ENCODE measurements around the gene TMC4. TPM values are rescaled to one million over a fixed set of nuclear protein-coding genes. Genes with fewer than 3 reads are reported as not detected.

The TMC4 gene
- total and polyA plus RNA-seq, 4 donors: 26.1 to 81.0 (median 33.9) TPM

DNA sequence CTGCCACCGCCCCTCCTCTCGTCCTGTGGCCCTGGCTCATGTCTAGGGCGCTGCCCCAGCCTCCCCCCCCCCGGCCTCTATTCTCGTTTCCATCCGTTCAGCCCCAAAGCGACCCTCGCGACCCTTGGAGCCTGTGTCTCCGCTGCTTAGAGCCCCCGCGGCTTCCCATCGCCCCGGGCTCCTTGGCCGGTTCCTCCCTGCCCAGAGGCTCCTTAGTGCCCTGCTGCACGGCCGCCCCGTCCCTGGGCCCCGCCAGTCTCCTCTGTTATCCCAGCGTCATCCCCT, 44.6 kb downstream of the TMC4 start:
- ATAC-seq (ENCODE audit: insufficient read depth, low FRiP score): no peak
- no peak for DNase-seq
- 93 to 95% methylated on average over 20 of the region's 20 CpGs for WGBS, 2 donors
- Histone ChIP-seq H3K9me3 (ENCODE audit: control insufficient read depth in 4 of 4, insufficient read depth in 3 of 4, low read length in 3 of 4) (no peaks in the 10 kb centered on the region), H3K27me3 (ENCODE audit: control insufficient read depth in 3 of 3, insufficient read depth in 3 of 3, low read length in 2 of 3) (no peaks in the 10 kb centered on the region), H3K4me3 (no peak overlapping the region), H3K9ac (ENCODE audit: insufficient read depth in 1 of 2, low read length in 2 of 2) (no peak overlapping the region), H3K27ac (ENCODE audit: low read depth in 1 of 2, low read length in 1 of 2) (no peak overlapping the region), H3K4me1 (ENCODE audit: control insufficient read depth in 5 of 5, insufficient read depth in 5 of 5, low read length in 5 of 5) (no peaks in the 10 kb centered on the region), H3K36me3 (ENCODE audit: control insufficient read depth in 4 of 4, insufficient read depth in 4 of 4, low read length in 4 of 4) (peaks cover 13 to 75% (median 29%) of the 10 kb centered on the region in 4 donors)
- TF ChIP-seq, protein P1, sequence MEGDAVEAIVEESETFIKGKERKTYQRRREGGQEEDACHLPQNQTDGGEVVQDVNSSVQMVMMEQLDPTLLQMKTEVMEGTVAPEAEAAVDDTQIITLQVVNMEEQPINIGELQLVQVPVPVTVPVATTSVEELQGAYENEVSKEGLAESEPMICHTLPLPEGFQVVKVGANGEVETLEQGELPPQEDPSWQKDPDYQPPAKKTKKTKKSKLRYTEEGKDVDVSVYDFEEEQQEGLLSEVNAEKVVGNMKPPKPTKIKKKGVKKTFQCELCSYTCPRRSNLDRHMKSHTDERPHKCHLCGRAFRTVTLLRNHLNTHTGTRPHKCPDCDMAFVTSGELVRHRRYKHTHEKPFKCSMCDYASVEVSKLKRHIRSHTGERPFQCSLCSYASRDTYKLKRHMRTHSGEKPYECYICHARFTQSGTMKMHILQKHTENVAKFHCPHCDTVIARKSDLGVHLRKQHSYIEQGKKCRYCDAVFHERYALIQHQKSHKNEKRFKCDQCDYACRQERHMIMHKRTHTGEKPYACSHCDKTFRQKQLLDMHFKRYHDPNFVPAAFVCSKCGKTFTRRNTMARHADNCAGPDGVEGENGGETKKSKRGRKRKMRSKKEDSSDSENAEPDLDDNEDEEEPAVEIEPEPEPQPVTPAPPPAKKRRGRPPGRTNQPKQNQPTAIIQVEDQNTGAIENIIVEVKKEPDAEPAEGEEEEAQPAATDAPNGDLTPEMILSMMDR (IDR thresholded peaks at IDR 0.05; ENCODE audit: control extremely low read depth, extremely low read depth): no peak

DNA sequence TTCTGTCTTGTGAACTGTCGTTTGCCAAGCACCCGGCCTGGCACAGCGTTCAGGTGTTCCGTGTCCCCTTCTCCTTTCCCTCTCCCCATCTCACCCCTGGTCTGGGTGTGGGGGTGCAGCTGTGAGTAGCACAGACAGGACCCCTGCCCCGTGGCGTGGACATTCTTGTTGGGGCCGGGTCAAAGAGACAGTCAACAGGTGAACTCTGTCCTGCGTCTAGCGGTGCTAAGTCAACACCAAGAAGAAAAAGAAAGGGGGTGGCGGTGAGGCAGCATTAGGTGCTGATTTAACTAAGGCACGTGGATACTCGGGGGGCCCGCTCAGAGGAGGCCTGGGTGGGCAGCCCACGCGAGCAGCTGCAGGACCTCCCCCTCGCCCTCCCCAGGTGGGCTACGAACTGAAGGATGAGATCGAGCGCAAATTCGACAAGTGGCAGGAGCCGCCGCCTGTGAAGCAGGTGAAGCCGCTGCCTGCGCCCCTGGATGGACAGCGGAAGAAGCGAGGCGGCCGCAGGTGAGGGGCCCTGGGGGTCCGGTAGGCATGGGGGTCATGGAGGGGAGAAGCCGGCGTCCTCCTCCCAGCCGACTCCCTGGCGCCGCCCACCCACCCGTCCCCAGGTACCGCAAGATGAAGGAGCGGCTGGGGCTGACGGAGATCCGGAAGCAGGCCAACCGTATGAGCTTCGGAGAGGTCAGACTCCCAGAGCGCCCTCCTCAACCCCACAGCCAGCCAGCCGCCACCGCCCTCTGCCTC, 45.1 kb downstream of the TMC4 start:
- no peaks in the 10 kb centered on the region for H3K4me1 ChIP-seq (ENCODE audit: control insufficient read depth in 5 of 5, insufficient read depth in 5 of 5, low read length in 5 of 5)
- no peak overlapping the region for H3K4me3 ChIP-seq
- WGBS, 2 donors: 93 to 94% methylated on average over 44 of the region's 44 CpGs
- DNase-seq (no peak), ATAC-seq (ENCODE audit: insufficient read depth, low FRiP score) (no peak)
- H3K9ac ChIP-seq (ENCODE audit: insufficient read depth in 1 of 2, low read length in 2 of 2): no peak overlapping the region
- H3K27ac ChIP-seq (ENCODE audit: low read depth in 1 of 2, low read length in 1 of 2): no peak overlapping the region
- H3K36me3 ChIP-seq (ENCODE audit: control insufficient read depth in 4 of 4, insufficient read depth in 4 of 4, low read length in 4 of 4): peaks cover 13 to 80% (median 29%) of the 10 kb centered on the region in 4 donors
- H3K27me3 ChIP-seq (ENCODE audit: control insufficient read depth in 3 of 3, insufficient read depth in 3 of 3, low read length in 2 of 3): no peaks in the 10 kb centered on the region
- TF ChIP-seq, protein P1 (IDR thresholded peaks at IDR 0.05; ENCODE audit: control extremely low read depth, extremely low read depth): no peak
- no peaks in the 10 kb centered on the region for H3K9me3 ChIP-seq (ENCODE audit: control insufficient read depth in 4 of 4, insufficient read depth in 3 of 4, low read length in 3 of 4)

DNA sequence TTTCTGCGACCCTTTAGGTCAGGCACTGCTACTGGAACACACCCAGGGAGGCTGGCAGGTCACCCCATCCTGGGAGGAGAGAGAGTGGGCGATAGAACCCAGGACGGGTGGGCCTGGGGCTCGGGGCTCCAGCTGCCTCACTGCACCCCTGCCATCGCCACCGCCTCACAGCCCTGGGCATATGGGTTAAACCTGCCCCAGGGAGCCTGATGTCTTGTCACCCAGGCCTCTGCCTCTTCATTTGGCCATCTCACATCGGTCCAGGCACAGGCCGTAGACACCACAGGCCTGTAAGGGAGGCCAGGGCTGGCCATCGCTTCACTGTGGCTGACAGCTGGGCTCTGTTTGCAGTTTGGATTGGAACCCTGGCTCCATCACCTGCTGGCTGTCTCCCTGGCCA, 47.2 kb downstream of the TMC4 start:
- WGBS, 2 donors: 89 to 94% methylated on average over 9 of the region's 9 CpGs
- ATAC-seq (ENCODE audit: insufficient read depth, low FRiP score) (no peak), DNase-seq (no peak)
- TF ChIP-seq, protein P1 (IDR thresholded peaks at IDR 0.05; ENCODE audit: control extremely low read depth, extremely low read depth): no peak
- Histone ChIP-seq H3K27ac (ENCODE audit: low read depth in 1 of 2, low read length in 1 of 2) (no peak overlapping the region), H3K9ac (ENCODE audit: insufficient read depth in 1 of 2, low read length in 2 of 2) (no peak overlapping the region), H3K4me3 (no peak overlapping the region), H3K27me3 (ENCODE audit: control insufficient read depth in 3 of 3, insufficient read depth in 3 of 3, low read length in 2 of 3) (no peaks in the 10 kb centered on the region), H3K4me1 (ENCODE audit: control insufficient read depth in 5 of 5, insufficient read depth in 5 of 5, low read length in 5 of 5) (no peaks in the 10 kb centered on the region), H3K36me3 (ENCODE audit: control insufficient read depth in 4 of 4, insufficient read depth in 4 of 4, low read length in 4 of 4) (peaks cover 23 to 85% (median 28%) of the 10 kb centered on the region in 4 donors), H3K9me3 (ENCODE audit: control insufficient read depth in 4 of 4, insufficient read depth in 3 of 4, low read length in 3 of 4) (no peaks in the 10 kb centered on the region)

DNA sequence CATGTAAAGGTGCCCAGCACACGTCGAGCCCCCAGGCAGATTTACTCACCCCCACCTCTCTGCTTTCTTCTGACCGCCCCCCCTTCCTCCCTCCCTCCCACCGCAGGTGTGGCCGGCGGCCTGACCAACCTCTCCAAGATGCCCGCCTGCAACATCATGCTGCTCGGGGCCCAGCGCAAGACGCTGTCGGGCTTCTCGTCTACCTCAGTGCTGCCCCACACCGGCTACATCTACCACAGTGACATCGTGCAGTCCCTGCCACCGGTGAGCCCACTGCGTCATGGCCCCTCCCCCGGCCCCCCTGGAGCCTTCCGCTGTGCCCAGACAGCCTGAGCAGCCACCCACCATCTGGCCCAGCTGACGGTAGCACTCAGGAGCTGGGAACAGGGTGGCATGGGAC, 48.6 kb downstream of the TMC4 start:
- no peak for ATAC-seq (ENCODE audit: insufficient read depth, low FRiP score)
- 93 to 96% methylated on average over 19 of the region's 19 CpGs for WGBS, 2 donors
- DNase-seq: no peak

More for the DNA sequence above, 48.6 kb downstream of the TMC4 start:
- peaks cover 19 to 82% (median 36%) of the 10 kb centered on the region in 4 donors for H3K36me3 ChIP-seq (ENCODE audit: control insufficient read depth in 4 of 4, insufficient read depth in 4 of 4, low read length in 4 of 4)
- no peaks in the 10 kb centered on the region for H3K9me3 ChIP-seq (ENCODE audit: control insufficient read depth in 4 of 4, insufficient read depth in 3 of 4, low read length in 3 of 4)
- no peaks in the 10 kb centered on the region for H3K4me1 ChIP-seq (ENCODE audit: control insufficient read depth in 5 of 5, insufficient read depth in 5 of 5, low read length in 5 of 5)
- no peak overlapping the region for H3K9ac ChIP-seq (ENCODE audit: insufficient read depth in 1 of 2, low read length in 2 of 2)
- TF ChIP-seq, protein P1 (IDR thresholded peaks at IDR 0.05; ENCODE audit: control extremely low read depth, extremely low read depth): no peak
- H3K4me3 ChIP-seq: no peak overlapping the region
- no peaks in the 10 kb centered on the region for H3K27me3 ChIP-seq (ENCODE audit: control insufficient read depth in 3 of 3, insufficient read depth in 3 of 3, low read length in 2 of 3)
- H3K27ac ChIP-seq (ENCODE audit: low read depth in 1 of 2, low read length in 1 of 2): no peak overlapping the region
